GM23248 (cell line): ENCODE data around the gene HERC3.

Experiments used
- EZH2 ChIP-seq: fragments of 200-600 bp; sonication (generic); IDR thresholded peaks from 2 replicates; pipeline ENCODE4 v1.6.1; 2018; ENCODE audit warnings: antibody characterized with exemption, mild to moderate bottlenecking; ENCODE audit not compliant: insufficient read depth, poor library complexity, severe bottlenecking
- EZH2phosphoT487 ChIP-seq: fragments of 200-600 bp; sonication (generic); IDR thresholded peaks from 2 replicates; pipeline ENCODE4 v1.6.1; 2018; ENCODE audit warnings: antibody characterized with exemption, moderate library complexity, mild to moderate bottlenecking, low read depth; ENCODE audit not compliant: insufficient read depth

DNA sequence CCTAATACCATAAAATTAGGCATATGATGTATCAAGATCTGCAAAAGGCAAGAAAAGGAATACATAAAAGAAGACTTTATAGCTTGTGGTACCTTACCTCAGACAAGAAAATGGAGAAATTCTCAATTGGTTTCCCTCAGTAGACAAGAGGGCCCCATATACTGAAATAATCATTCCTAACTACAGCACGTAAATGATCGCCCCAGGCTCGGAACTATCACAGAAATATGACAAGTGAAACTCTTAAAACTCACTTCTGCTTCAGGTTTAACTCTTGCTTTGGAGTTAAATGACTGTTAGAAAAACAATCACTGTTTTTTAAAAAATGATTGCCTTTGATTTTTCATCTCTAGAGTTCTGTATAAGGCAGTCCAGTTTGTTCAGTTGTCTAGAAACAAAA is 144.0 kb downstream of the HERC3 start:
- no peak for TF ChIP-seq EZH2phosphoT487
- no peak for TF ChIP-seq EZH2
